Measurements from ENCODE around the gene PTTG2. TPM values are rescaled to one million over a fixed set of nuclear protein-coding genes. Genes with fewer than 3 reads are reported as not detected.

PTTG2 gene
- polyA plus RNA-seq, 6 donors from 2014 or later: 0.51 to 1.4 (median 0.84) TPM; not detected in 2

DNA sequence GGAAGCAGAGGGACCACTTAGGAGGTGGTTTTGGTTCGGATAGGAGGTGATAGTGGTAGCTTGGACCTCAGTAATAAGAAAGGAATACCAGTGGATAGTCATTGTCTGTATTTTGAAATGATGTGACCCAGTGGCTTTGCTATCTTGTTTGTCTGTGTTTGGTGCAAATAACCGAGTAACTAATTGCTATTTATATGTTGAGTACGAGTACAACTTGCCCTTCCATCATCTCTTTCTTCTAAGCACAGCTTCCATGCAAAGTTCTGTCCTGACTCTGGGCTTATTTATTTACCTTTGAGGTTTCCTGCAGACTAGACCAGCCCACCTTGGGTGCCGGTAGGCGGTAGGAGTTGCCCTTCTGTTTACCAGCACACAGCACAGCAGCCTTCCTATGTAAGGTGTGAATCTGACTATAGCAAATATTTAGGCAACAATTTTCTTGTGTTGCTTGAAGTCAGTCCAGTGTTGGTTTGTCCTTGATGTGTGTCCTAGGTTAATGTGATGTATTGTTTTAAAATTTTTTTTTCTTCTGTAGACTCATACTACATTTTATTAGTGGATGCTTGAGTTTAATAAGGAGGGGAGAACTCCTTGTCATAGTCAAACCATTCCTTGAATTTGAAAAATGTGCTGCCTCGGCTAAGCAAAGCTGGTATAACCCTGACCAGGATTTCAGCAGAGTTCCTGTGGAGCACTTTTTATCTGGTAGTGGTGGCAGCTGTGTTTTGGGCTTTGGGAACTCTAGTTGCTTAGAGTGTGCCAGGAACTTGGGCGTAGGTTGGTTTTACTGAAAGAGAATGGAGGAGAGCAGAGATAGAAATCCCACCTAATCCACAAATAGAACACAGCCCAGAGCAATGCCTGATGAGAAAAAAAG is 21.9 kb downstream of the PTTG2 start:
- DNase-seq (no peak), ATAC-seq (ENCODE audit: low read depth in 2 of 2) (no peak)
- Mint-ChIP-seq H3K36me3 (no peaks in the 10 kb centered on the region), H3K27ac (peak overlapping the region in 4 of 6 donors; percentile 58 to 92 (median 78)), H3K27me3 (no peaks in the 10 kb centered on the region), H3K4me1 (peaks cover 46 to 77% (median 76%) of the 10 kb centered on the region in 3 donors), H3K9me3 (no peaks in the 10 kb centered on the region), H3K4me3 (peak overlapping the region in 7 of 8 donors; percentile 1 to 83 (median 48))

DNA sequence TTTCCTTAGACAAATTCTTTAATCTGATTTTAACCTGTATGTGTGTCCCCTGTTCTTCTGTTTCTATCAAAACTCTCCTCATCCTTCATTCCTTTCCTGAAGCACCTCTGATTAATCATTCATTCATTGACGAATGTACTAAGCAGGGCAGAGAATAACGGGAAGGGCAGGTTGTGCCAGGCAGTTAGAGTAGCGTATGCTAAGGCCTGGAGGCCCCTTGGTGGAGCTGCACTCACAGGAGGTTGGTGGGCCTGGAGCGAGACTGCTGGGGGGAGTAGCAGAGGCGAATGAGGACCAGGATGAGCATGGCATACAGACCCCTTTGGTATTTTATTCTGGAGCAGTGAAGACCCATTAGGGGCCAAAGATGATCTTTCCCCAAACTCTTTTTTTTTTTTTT is 22.5 kb downstream of the PTTG2 start:
- H3K36me3 Mint-ChIP-seq: no peaks in the 10 kb centered on the region
- peaks cover 0 to 1% (median 0%) of the 10 kb centered on the region in 7 donors for H3K9me3 Mint-ChIP-seq
- H3K4me3 Mint-ChIP-seq: peak overlapping the region in 3 of 8 donors; percentile 45 to 65 (median 63)
- no peak for ATAC-seq (ENCODE audit: low read depth in 2 of 2)
- H3K4me1 Mint-ChIP-seq: peaks cover 51 to 84% (median 82%) of the 10 kb centered on the region in 3 donors
- H3K27me3 Mint-ChIP-seq: no peaks in the 10 kb centered on the region
- no peak for DNase-seq
- H3K27ac Mint-ChIP-seq: peak overlapping the region in 4 of 6 donors; percentile 58 to 95 (median 62)

DNA sequence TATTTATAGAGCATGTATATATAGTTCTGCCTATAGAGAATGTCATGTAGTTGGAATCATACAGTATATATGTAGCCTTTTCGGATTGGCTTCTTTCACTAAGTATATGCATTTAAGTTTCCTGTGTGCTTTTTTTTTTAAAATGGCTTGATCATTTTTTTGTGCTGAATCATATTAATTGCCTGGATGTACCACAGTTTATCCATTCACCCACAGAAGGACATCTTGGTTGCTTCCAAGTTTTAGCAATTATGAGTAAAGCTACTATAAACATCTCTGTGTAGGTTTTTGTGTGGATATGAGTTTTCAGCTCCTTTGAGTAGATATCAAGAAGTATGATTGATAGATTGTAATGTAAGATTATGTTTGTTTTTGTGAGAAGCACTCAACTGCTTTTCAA is 23.8 kb downstream of the PTTG2 start:
- H3K27ac Mint-ChIP-seq: peak overlapping the region in 4 of 6 donors; percentile 11 to 89 (median 56)
- no peaks in the 10 kb centered on the region for H3K27me3 Mint-ChIP-seq
- ATAC-seq (ENCODE audit: low read depth in 2 of 2) (no peak), DNase-seq (no peak)
- peaks cover 56 to 89% (median 81%) of the 10 kb centered on the region in 3 donors for H3K4me1 Mint-ChIP-seq
- H3K9me3 Mint-ChIP-seq: peaks cover 0 to 1% (median 0%) of the 10 kb centered on the region in 7 donors
- no peaks in the 10 kb centered on the region for H3K36me3 Mint-ChIP-seq
- H3K4me3 Mint-ChIP-seq: no peak overlapping the region

DNA sequence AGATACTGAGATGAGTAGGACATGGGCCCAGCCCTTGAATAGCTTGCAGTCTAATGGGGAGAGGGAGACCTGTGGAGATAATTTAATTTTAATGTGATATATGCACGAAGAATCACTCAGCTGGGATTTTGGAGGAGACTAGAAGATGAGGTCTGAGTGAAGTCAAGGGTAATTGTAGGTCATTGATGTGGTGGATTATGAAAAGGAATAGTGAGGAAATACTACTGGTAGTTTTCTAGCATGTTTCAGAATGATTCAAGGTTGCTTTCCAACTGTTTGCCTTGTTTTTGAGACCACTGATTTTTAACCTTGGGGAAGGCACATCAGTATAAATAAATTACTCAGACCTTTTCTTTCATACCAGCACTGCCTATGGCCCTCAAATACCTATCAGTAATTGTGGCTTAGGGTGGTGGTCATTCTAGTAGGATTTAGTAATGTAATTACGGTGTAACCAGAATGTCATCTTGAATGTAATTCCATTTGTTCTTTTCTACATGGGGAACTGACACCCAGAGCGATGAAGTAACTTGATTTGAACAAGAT is 25.6 kb downstream of the PTTG2 start:
- Mint-ChIP-seq H3K4me3 (no peak overlapping the region), H3K27ac (peak overlapping the region in 2 of 6 donors; percentile 14 to 81), H3K27me3 (no peaks in the 10 kb centered on the region), H3K36me3 (no peaks in the 10 kb centered on the region), H3K9me3 (peaks cover 0 to 1% (median 0%) of the 10 kb centered on the region in 7 donors), H3K4me1 (peaks cover 58 to 90% (median 75%) of the 10 kb centered on the region in 3 donors)
- ATAC-seq (ENCODE audit: low read depth in 2 of 2) (no peak), DNase-seq (no peak)

DNA sequence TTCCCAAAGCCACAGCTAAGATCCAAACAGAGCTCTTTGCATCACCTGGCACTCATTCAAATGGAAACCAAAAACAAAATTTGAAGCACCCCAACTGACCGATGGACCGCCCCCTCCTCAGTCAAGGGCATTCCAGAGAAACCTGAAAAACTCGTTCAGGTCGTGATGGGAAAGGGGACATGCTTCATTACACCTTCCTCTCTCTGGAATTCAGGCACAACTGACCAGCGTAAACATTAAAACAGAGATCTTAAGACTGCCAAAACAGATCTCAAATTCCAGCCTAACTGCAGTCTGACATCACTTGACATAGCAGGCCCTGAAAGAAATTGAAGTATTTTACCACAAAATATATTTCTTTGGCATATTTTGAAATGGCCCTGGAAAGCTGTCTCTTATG is 28.5 kb downstream of the PTTG2 start:
- Mint-ChIP-seq H3K27me3 (no peaks in the 10 kb centered on the region), H3K4me1 (peaks cover 42 to 87% (median 68%) of the 10 kb centered on the region in 3 donors), H3K36me3 (peaks cover 0 to 10% of the 10 kb centered on the region in 2 donors), H3K27ac (peak overlapping the region in 5 of 6 donors; percentile 53 to 96 (median 76)), H3K9me3 (peaks cover 0 to 6% (median 2%) of the 10 kb centered on the region in 7 donors), H3K4me3 (peak overlapping the region in 3 of 8 donors; percentile 8 to 22 (median 9))
- DNase-seq: no peak
- ATAC-seq (ENCODE audit: low read depth in 2 of 2): no peak

DNA sequence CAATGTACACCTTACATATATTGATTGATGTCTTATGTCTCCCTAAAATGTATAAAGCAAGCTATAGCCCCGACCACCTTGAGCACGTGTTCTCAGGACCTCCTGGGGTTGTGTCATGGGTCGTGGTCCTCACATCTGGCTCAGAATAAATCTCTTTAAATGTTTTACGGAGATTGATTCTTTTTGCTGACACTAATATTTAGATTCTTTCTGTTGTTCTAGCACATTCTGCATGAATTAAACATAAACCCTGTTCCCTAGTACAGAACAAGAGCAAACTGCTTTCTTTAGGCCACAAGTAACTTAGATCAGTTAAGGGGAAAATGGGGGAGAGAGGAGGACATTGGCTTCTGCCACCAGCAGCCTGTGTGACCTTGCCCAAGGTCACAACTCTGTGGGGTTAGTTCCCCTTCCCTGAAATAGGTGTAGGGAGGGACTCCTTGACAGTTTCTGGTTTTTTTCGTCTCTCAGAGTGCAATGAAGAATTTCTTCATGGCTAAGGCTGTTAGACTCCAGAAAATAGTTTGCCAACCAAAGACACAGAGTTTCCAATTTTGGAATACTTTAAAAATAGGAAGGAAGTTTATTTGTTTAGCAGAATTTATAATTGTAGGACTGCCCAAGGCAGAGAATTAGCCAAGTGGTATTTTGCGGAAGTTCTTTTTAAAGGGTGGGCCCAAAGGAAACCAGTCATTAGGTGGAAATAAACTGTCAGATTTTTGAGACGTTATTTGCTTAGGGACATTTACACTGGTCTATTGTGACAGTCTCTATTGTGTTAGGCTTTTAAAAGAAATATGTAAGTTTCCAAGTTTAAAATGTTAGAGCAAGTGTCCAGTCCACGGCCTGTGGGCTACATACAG is 29.4 kb downstream of the PTTG2 start:
- H3K36me3 Mint-ChIP-seq: peaks cover 0 to 10% of the 10 kb centered on the region in 2 donors

DNA sequence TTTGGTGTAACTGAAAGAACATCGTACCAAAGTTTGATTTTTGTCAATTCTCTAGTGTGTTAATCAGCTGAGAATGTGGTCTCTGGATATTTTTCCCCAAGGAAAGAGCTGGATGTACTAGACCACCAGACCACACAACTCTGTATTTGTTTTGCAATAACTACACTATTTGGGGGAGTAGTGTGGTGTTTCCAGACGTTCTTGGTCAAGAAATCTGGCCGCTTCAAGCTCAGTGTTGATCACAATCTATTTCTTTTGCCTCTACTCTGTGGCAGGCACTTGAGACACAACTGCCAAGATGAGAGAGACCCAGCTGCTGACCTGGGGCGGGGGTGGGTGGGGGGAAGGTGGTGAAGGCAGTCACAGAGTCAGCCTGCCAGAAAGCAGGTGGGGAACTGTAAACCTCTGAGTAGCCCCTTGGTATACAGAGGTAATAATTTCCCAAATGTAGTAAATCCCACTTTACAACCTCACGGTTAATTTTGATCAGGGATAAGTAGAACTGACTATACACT is 30.6 kb downstream of the PTTG2 start:
- Mint-ChIP-seq H3K9me3 (peaks cover 0 to 6% (median 2%) of the 10 kb centered on the region in 7 donors), H3K36me3 (peaks cover 0 to 10% of the 10 kb centered on the region in 2 donors), H3K4me1 (peaks cover 49 to 92% (median 76%) of the 10 kb centered on the region in 3 donors), H3K4me3 (peak overlapping the region in 4 of 8 donors; percentile 4 to 83 (median 42)), H3K27ac (peak overlapping the region in 5 of 6 donors; percentile 76 to 96 (median 89)), H3K27me3 (no peaks in the 10 kb centered on the region)
- DNase-seq: no peak
- ATAC-seq (ENCODE audit: low read depth in 2 of 2): no peak

More for the DNA sequence above, 29.4 kb downstream of the PTTG2 start:
- peaks cover 42 to 89% (median 69%) of the 10 kb centered on the region in 3 donors for H3K4me1 Mint-ChIP-seq
- H3K4me3 Mint-ChIP-seq: peak overlapping the region; percentile 29 to 83 (median 60)
- peaks cover 0 to 6% (median 2%) of the 10 kb centered on the region in 7 donors for H3K9me3 Mint-ChIP-seq
- H3K27ac Mint-ChIP-seq: peak overlapping the region; percentile 75 to 96 (median 85)
- no peaks in the 10 kb centered on the region for H3K27me3 Mint-ChIP-seq
- peak; percentile 63 for DNase-seq
- peak; percentile 85 to 87 for ATAC-seq (ENCODE audit: low read depth in 2 of 2)

DNA sequence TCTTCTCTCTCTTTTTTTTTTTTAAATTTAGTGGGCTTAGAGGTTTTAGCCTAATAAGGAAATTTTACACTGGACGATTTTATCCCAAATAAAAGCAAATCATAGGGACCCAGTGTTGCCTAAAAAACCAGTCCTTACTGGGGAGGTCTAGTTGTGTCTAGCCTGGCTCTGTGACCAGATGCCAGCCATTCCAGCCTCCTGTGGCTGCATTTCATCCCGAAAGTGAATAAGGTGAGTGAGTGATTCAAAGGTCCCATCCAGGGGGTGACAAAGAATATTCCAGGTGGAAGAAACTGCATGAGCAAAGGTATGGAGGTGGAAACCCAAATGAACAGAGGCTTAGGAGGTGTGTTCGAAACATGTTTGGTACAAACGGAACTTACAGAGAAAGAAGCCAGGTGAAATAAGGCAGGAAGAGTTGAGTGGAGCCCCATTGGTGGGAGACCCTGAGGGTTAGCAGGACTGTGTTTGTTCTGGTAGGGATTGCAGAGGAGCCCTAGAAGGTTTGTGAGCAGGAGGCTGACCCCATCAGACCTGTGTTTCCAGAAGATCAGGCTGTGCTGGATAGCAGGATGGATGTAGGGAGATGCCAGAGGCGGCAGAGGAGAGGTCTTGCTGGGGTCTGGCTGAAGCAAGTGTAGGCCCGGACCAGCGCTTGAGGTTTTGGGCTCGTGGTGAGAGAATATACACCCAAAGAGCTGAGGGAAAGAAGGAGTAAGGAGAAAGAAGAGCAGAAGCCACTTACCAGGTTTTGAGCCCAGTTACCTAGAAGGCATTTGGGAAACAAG is 31.6 kb downstream of the PTTG2 start:
- Mint-ChIP-seq H3K4me3 (peak overlapping the region in 6 of 8 donors; percentile 4 to 90 (median 70)), H3K36me3 (peaks cover 0 to 10% of the 10 kb centered on the region in 2 donors), H3K9me3 (peaks cover 0 to 6% (median 2%) of the 10 kb centered on the region in 7 donors), H3K4me1 (peaks cover 50 to 92% (median 79%) of the 10 kb centered on the region in 3 donors), H3K27me3 (no peaks in the 10 kb centered on the region), H3K27ac (peak overlapping the region; percentile 76 to 96 (median 92))
- DNase-seq: no peak
- no peak for ATAC-seq (ENCODE audit: low read depth in 2 of 2)

DNA sequence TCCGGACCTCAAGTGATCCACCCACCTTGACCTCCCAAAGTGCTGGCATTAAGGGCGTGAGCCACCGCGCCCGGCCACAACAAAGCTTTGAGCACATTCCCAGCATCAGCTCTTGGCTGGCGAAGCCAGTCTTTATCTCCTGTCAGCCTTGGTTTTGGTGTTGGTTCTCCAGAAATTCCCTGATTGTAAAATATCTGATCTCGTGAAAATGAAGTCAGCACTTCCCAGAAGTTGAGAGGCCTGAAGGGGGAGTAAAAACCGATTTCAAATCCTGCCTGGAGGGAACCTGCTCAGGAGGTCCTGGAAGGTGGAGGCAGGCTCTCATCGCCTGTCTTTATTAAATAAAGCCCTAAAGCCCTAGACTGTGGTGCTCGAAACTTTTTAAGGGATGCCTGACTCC is 33.6 kb downstream of the PTTG2 start:
- Mint-ChIP-seq H3K9me3 (peaks cover 0 to 6% (median 2%) of the 10 kb centered on the region in 7 donors), H3K27me3 (no peaks in the 10 kb centered on the region), H3K27ac (peak overlapping the region; percentile 75 to 95 (median 82)), H3K4me3 (peak overlapping the region in 1 of 8 donors; percentile 37), H3K4me1 (peaks cover 49 to 87% (median 74%) of the 10 kb centered on the region in 3 donors), H3K36me3 (peaks cover 0 to 18% of the 10 kb centered on the region in 2 donors)
- DNase-seq (no peak), ATAC-seq (ENCODE audit: low read depth in 2 of 2) (no peak)

DNA sequence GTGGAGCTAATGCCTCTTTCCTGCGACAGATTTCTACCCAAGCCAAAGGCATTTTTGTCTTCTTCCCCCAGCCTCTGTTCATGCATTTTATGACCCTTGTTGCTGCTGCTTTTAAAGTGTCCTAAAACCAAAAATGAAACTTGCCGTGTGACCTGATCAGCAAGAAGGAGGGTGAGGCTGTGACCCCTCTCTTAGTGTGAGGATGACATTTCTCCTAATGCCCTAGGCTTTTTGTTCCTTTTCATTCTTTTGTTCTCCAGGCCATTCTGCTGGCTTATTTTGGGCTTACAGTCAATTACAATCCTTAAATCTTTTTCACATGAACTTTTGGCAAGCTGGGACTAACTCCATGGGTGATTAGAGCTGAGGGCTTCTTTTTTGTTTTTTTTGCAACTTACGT is 34.4 kb downstream of the PTTG2 start:
- ATAC-seq (ENCODE audit: low read depth in 2 of 2) (peak; percentile 40 to 41), DNase-seq (no peak)
- H3K27ac Mint-ChIP-seq: peak overlapping the region; percentile 71 to 89 (median 76)
- H3K9me3 Mint-ChIP-seq: peaks cover 0 to 6% (median 2%) of the 10 kb centered on the region in 7 donors
- peak overlapping the region in 7 of 8 donors; percentile 41 to 77 (median 68) for H3K4me3 Mint-ChIP-seq
- peaks cover 0 to 18% of the 10 kb centered on the region in 2 donors for H3K36me3 Mint-ChIP-seq
- H3K27me3 Mint-ChIP-seq: no peaks in the 10 kb centered on the region
- peaks cover 49 to 87% (median 70%) of the 10 kb centered on the region in 3 donors for H3K4me1 Mint-ChIP-seq

DNA sequence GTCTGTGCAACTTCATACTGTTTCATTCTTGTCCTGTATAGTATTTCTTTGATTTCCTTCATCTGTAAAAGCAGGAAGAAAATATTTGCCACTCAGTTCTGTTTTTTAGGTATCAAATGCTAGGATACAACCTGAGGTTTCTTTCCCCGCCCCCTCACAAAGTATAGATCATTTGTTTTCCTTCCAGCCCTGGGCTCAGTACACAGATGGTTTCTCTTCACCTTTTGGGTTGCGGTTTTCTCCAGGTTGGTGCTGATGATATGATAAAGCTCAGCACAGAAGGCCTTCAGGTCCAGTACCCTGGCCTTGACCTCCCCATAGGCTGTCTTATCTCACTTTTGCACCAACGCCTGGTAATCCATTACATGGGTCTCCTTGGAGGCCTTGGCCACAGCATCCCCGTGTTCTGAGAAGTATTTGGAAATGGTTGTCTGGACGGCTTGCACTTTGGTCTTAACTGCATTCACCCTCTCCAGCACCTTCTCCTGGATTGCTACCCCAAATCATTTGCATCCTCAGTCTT is 35.2 kb downstream of the PTTG2 start:
- ATAC-seq (ENCODE audit: low read depth in 2 of 2) (no peak), DNase-seq (no peak)
- Mint-ChIP-seq H3K36me3 (peaks cover 0 to 18% of the 10 kb centered on the region in 2 donors), H3K27me3 (no peaks in the 10 kb centered on the region), H3K9me3 (peaks cover 0 to 6% (median 2%) of the 10 kb centered on the region in 7 donors), H3K4me3 (peak overlapping the region in 3 of 8 donors; percentile 62 to 77 (median 75)), H3K4me1 (peaks cover 46 to 82% (median 68%) of the 10 kb centered on the region in 3 donors), H3K27ac (peak overlapping the region in 5 of 6 donors; percentile 58 to 85 (median 76))

Measured in naive B cell (primary cell).